Vagina (tissue), 2 donors: Measurements from ENCODE around the gene DOK6.

Experiments
- CTCF ChIP-seq, 3 experiments: fragments of 450-650 bp in 2 of 3; fragments of 200-600 bp in 1 of 3; sonication (generic) in 1 of 3; IDR thresholded peaks; one replicate each; pipeline ENCODE4 v1.5.1; 2017 to 2019; ENCODE audit warnings: antibody characterized with exemption in 3 of 3, mild to moderate bottlenecking in 2 of 3, moderate library complexity in 2 of 3
- POLR2A ChIP-seq, 2 donors: fragments of 450-650 bp; IDR thresholded peaks; one replicate each; pipeline ENCODE4 v1.6.1; 2017; ENCODE audit warnings: antibody characterized with exemption in 2 of 2, mild to moderate bottlenecking in 2 of 2, moderate library complexity in 2 of 2
- POLR2AphosphoS5 ChIP-seq, 2 donors: sonication (generic); formaldehyde crosslinking; IDR thresholded peaks; one replicate each; pipeline ENCODE4 v1.9.0; 2017; ENCODE audit warnings: antibody characterized with exemption in 2 of 2, mild to moderate bottlenecking in 2 of 2, low read depth in 1 of 2; ENCODE audit not compliant: insufficient read depth in 1 of 2

- TF ChIP-seq CTCF (IDR thresholded peaks at IDR 0.05) (no peak), POLR2AphosphoS5 (IDR thresholded peaks at IDR 0.05; ENCODE audit: insufficient read depth in 1 of 2, low read depth in 1 of 2) (no peak), POLR2A (IDR thresholded peaks at IDR 0.05) (no peak)
These were observed 12.5 kb upstream of the DOK6 start for GRCh38 chr18:69388222-69388621.
